ENCODE data around the gene KIAA0232.
"Not testable (repeated sequence)": the region's sequence is repeated elsewhere in the genome, so short reads cannot be mapped to it uniquely, and the experiment has no call there.

KIAA0232 gene

GRCh38 chr4:6824772-6825402 is 42.4 kb downstream of the KIAA0232 start:
- H3K4me3 ChIP-seq (ENCODE audit: low read depth, low read length): no peak overlapping the region
- no peak for DNase-seq (ENCODE audit: low read depth)
- TF ChIP-seq, protein P1, sequence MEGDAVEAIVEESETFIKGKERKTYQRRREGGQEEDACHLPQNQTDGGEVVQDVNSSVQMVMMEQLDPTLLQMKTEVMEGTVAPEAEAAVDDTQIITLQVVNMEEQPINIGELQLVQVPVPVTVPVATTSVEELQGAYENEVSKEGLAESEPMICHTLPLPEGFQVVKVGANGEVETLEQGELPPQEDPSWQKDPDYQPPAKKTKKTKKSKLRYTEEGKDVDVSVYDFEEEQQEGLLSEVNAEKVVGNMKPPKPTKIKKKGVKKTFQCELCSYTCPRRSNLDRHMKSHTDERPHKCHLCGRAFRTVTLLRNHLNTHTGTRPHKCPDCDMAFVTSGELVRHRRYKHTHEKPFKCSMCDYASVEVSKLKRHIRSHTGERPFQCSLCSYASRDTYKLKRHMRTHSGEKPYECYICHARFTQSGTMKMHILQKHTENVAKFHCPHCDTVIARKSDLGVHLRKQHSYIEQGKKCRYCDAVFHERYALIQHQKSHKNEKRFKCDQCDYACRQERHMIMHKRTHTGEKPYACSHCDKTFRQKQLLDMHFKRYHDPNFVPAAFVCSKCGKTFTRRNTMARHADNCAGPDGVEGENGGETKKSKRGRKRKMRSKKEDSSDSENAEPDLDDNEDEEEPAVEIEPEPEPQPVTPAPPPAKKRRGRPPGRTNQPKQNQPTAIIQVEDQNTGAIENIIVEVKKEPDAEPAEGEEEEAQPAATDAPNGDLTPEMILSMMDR (IDR thresholded peaks at IDR 0.05; ENCODE audit: low read depth, low read length, missing control alignments): no peak
- in situ Hi-C loops (cut with HindIII; ENCODE audit: low sequenced_read_pairs): no loop called here

DNA sequence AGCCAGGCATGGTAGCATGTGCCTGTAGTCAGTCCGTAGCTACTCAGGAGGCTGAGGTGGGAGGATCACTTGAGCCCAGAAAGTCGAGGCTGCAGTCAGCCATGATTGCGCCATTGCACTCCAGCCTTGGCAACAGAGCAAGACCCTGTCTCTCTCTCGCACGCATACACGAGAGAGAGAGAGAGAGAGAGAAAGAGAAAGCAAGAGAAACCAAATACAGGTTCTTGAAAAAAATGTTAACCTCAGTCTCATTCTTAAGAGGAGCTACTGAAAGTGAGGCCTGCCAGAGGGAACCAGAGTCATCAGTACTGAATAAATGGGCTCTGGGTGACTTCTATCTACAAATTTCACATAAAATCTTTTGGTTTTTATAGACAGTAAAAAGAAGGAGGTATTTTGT is 42.9 kb downstream of the KIAA0232 start:
- in situ Hi-C loops (cut with HindIII; ENCODE audit: low sequenced_read_pairs): no loop called here
- TF ChIP-seq, protein P1 (IDR thresholded peaks at IDR 0.05; ENCODE audit: low read depth, low read length, missing control alignments): no peak
- DNase-seq (ENCODE audit: low read depth): no peak
- H3K4me3 ChIP-seq (ENCODE audit: low read depth, low read length): no peak overlapping the region

- DNase-seq (ENCODE audit: low read depth): no peak
Observed at GRCh38 chr4:6826781-6827508, 44.4 kb downstream of the KIAA0232 start.

DNA sequence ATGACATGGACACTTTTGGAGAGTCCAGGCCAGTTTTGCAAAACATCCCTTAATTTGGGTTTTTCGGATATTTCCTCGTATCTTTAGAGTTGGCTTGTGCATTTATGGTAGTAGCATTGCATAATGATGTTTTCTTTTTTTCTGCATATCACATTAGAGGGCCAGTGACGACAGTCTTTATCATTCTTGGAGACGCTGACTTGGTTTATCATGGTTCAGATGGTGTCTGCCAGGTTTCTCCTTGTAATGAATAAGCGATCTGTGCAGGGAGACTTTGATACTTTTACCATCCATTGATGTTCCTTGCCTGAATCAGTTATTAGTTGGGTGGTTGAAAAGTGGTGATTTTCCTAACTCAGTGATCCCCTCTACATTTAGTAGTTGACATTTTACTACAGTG is 46.6 kb downstream of the KIAA0232 start:
- DNase-seq (ENCODE audit: low read depth): no peak
- in situ Hi-C loops (cut with HindIII; ENCODE audit: low sequenced_read_pairs): no loop called here
- H3K4me3 ChIP-seq (ENCODE audit: low read depth, low read length): no peak overlapping the region
- TF ChIP-seq, protein P1 (IDR thresholded peaks at IDR 0.05; ENCODE audit: low read depth, low read length, missing control alignments): no peak

More at GRCh38 chr4:6826781-6827508, 44.4 kb downstream of the KIAA0232 start:
- TF ChIP-seq, protein P1 (IDR thresholded peaks at IDR 0.05; ENCODE audit: low read depth, low read length, missing control alignments): no peak
- no peak overlapping the region for H3K4me3 ChIP-seq (ENCODE audit: low read depth, low read length)
- in situ Hi-C loops (cut with HindIII; ENCODE audit: low sequenced_read_pairs): no loop called here

DNA sequence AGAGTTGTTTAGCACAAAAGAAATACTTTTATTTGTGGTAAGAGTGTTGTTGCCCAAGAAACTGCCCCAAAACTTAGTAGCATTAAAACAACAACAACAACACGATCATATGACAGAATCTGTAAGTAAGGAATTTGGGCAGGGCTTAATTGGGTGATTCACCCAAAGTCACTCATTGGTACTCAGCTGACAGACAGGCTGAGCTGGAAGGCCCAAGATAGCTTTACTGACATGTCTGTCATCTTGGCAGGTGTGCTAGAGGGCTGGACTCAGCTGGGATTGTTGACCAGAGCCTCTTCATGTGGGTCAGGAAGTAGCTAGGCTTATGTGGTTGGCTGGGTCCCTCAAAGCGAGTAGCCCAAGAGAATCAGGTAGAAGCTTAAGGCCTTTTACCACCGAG is 52.3 kb downstream of the KIAA0232 start:
- no peak for DNase-seq (ENCODE audit: low read depth)
- TF ChIP-seq, protein P1 (IDR thresholded peaks at IDR 0.05; ENCODE audit: low read depth, low read length, missing control alignments): no peak
- H3K4me3 ChIP-seq (ENCODE audit: low read depth, low read length): no peak overlapping the region
- in situ Hi-C loops (cut with HindIII; ENCODE audit: low sequenced_read_pairs): no loop called here

GRCh38 chr4:6835616-6836015 is 53.1 kb downstream of the KIAA0232 start:
- in situ Hi-C loops (cut with HindIII; ENCODE audit: low sequenced_read_pairs); DNase-seq (ENCODE audit: low read depth); H3K4me3 ChIP-seq (ENCODE audit: low read depth, low read length): not testable (repeated sequence)

GRCh38 chr4:6837106-6837505 is 54.6 kb downstream of the KIAA0232 start:
- H3K4me3 ChIP-seq (ENCODE audit: low read depth, low read length); in situ Hi-C loops (cut with HindIII; ENCODE audit: low sequenced_read_pairs): not testable (repeated sequence)

More at GRCh38 chr4:6837106-6837505, 54.6 kb downstream of the KIAA0232 start:
- not testable (repeated sequence) for DNase-seq (ENCODE audit: low read depth)

Measured in astrocyte of the cerebellum (primary cell).